GM20000 (cell line): ENCODE data around the gene IFT81.
"Not testable (repeated sequence)": the region's sequence is repeated elsewhere in the genome, so short reads cannot be mapped to it uniquely, and the experiment has no call there.

Experiments
- DNase-seq: peaks from one replicate; pipeline ENCODE4 v3.0.0; 2012; ENCODE audit warnings: low spot score
- TF ChIP-seq, protein P1 (sequence below): IDR thresholded peaks from 2 replicates; pipeline ENCODE4 v1.5.1; 2012; ENCODE audit warnings: mild to moderate bottlenecking, control low read depth; ENCODE audit errors: extremely low read depth, missing control alignments

IFT81 gene

GRCh38 chr12:110217996-110218674, 94.0 kb downstream of the IFT81 start:
- TF ChIP-seq, protein P1, sequence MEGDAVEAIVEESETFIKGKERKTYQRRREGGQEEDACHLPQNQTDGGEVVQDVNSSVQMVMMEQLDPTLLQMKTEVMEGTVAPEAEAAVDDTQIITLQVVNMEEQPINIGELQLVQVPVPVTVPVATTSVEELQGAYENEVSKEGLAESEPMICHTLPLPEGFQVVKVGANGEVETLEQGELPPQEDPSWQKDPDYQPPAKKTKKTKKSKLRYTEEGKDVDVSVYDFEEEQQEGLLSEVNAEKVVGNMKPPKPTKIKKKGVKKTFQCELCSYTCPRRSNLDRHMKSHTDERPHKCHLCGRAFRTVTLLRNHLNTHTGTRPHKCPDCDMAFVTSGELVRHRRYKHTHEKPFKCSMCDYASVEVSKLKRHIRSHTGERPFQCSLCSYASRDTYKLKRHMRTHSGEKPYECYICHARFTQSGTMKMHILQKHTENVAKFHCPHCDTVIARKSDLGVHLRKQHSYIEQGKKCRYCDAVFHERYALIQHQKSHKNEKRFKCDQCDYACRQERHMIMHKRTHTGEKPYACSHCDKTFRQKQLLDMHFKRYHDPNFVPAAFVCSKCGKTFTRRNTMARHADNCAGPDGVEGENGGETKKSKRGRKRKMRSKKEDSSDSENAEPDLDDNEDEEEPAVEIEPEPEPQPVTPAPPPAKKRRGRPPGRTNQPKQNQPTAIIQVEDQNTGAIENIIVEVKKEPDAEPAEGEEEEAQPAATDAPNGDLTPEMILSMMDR = no peak
- DNase-seq = no peak

- TF ChIP-seq, protein P1 = no peak
- DNase-seq = no peak
Observed at GRCh38 chr12:110222027-110222426, 97.9 kb downstream of the IFT81 start.

GRCh38 chr12:110222433-110222832, 98.3 kb downstream of the IFT81 start:
- TF ChIP-seq, protein P1 = no peak
- no peak for DNase-seq

GRCh38 chr12:110223777-110224378, 99.7 kb downstream of the IFT81 start:
- TF ChIP-seq, protein P1 = no peak
- no peak for DNase-seq

DNA sequence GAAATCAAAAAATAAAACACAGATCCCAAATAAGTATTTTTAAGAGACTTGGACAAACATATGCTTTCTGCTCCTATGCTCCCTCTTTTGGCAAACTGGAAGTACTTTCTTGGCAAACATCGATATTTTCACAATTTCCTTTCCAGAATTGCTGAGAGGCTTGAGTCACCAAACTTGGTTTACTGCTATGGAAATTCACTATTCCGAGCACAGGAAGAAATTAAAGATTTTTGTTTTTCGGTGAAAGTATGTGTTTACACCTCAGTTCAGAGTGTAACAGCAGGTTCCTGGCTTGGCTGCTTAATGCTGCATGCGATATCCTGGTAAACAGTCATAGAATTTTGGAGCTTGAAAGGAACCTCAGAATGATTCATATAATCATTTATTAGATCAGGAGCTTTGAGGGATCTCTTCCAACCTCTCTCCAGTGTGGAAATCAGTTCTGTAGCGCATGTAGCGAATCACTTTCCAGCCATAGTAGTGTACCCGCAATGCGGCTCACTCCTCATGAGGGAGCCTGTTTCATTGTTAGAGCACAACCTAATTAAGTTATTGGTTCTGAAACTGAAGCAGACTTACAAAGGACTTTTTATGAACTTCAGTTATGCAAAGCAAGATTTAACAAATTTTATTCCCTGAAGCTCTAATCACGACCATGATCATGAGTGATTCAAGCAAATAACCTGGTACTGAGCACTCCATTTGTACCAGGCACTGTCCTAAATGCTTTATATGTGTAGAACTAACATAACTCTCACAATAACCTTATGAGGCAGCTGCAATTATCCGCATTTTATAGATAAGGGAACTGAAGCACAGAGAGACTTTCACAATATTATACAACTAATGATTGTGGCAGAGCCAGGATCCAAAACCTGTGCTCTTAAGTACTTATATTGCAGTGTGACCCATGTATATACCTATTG, 100.5 kb downstream of the IFT81 start:
- TF ChIP-seq, protein P1 = no peak
- no peak for DNase-seq

DNA sequence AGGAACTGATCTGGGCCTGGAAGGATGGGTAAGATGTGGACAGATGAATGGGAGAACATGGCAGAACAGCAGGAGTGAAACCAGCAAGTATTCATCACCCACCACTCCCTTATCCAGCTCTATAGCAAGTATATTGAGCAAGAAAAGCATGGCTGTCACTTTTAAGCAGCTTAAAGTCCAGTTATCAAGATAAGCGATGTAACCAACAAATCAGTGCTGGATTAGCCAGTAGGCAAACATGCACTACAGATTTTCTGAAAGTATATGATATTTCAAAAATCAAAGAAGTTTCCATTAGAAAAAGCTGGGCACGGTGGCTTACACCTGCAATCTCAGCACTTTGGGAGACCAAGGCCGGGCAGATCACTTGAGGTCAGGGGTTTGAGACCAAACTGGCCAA, 103.0 kb downstream of the IFT81 start:
- no peak for DNase-seq
- TF ChIP-seq, protein P1 = no peak

DNA sequence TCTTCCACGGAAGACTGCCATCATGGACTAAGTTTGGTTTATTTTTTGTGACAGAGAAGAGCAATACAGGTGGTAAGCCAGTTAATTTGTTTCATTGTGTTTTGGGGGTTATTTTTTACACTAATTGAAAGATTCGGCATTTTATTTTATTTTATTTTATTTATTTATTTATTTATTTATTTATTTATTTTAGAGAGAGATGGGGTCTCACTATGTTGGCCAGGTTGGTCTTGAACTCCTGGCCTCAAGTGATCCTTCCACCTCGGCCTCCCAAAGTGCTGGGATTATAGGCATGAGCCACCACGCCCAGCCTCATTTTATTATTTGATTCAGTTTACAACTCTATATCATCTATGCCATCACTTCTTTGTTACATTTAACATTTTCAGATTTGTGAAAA, 104.2 kb downstream of the IFT81 start:
- not testable (repeated sequence) for DNase-seq
